Kidney (tissue), 14 donors: ENCODE measurements around the gene DNAJA3. TPM values are rescaled to one million over a fixed set of nuclear protein-coding genes. Genes with fewer than 3 reads are reported as not detected.

ENCODE experiments used
- DNase-seq, 5 donors: peaks; one replicate each; pipeline ENCODE4 v3.0.0-alpha.2; 2013 to 2020
- FAIRE-seq: peaks from 2 replicates; lab custom pipeline; 2012; peaks lifted over from hg19 to GRCh38; lab: Jason Lieb, UNC
- H3K27ac ChIP-seq, 2 donors: one replicate each; pipeline ENCODE4 v1.7.0; 2013; ENCODE audit warnings: low read depth in 2 of 2, low read length in 2 of 2, inconsistent platforms in 1 of 2
- H3K27me3 ChIP-seq: one replicate; pipeline ENCODE4 v1.7.1; 2013; ENCODE audit warnings: low read length, inconsistent platforms; ENCODE audit not compliant: control insufficient read depth, insufficient read depth
- H3K36me3 ChIP-seq, 3 donors: one replicate each; pipeline versions ENCODE4 v1.7.0 to v1.7.1; 2013; ENCODE audit warnings: low read length in 3 of 3, control low read depth in 1 of 3, inconsistent platforms in 1 of 3; ENCODE audit not compliant: insufficient read depth in 3 of 3, control insufficient read depth in 2 of 3
- H3K4me1 ChIP-seq, 3 donors: one replicate each; pipeline versions ENCODE4 v1.7.0 to v1.7.1; 2013; ENCODE audit warnings: low read length in 3 of 3, inconsistent platforms in 1 of 3, low read depth in 1 of 3; ENCODE audit not compliant: control insufficient read depth in 2 of 3, insufficient read depth in 2 of 3
- H3K4me3 ChIP-seq, 3 donors: one replicate each; pipeline versions ENCODE4 v1.7.0 to v1.8.1; 2013; ENCODE audit warnings: low read length in 3 of 3, control low read depth in 1 of 3, inconsistent platforms in 1 of 3
- H3K9ac ChIP-seq, 3 donors: one replicate each; pipeline versions ENCODE4 v1.7.0 to v1.7.1; 2013; ENCODE audit warnings: low read length in 3 of 3, control low read depth in 1 of 3, inconsistent platforms in 1 of 3
- H3K9me3 ChIP-seq, 3 donors: one replicate each; pipeline versions ENCODE4 v1.7.0 to v1.7.1; 2013; ENCODE audit warnings: low read length in 3 of 3, control low read depth in 1 of 3, inconsistent platforms in 1 of 3; ENCODE audit not compliant: control insufficient read depth in 2 of 3, insufficient read depth in 1 of 3
- intact Hi-C: fragments of 100-400 bp; cut with DNase I; formaldehyde crosslinking; loops from one replicate; pipeline ENCODE4 v1.11.1; 2022
- polyA plus RNA-seq: library from polyadenylated mRNA; stranded (reverse); fragments of 350-450 nt; fragmentation: Illumina TruSeq; extraction: RNeasy Lipid Tissue Mini Kit (QIAGEN cat#74804); gene quantifications from one replicate; pipeline ENCODE4 v1.2.3, GENCODE V29; 2014; ENCODE audit warnings: low read depth, low replicate concordance; ENCODE audit not compliant: insufficient read depth
- total RNA-seq: library from RNA; stranded (reverse); fragmentation: NEBNext Ultra II Directional; extraction: Animal tissue kit (Norgen Biotek cat#: 25700); gene quantifications from one replicate; pipeline ENCODE4 v1.2.1, GENCODE V29; 2021
- TF ChIP-seq, protein P1 (sequence below): IDR thresholded peaks from 3 replicates; pipeline ENCODE4 v1.5.1; 2012; ENCODE audit warnings: mild to moderate bottlenecking, moderate library complexity, borderline replicate concordance; ENCODE audit not compliant: insufficient read depth; ENCODE audit errors: extremely low read depth
- donor health status: control.
- donor health status: control.
- donor health status: control.
- donor health status: control.
- donor health status: control.
- donor health status: DM: yes; HTN: yes; CAD: no.
- donor health status: Normal renal cell carcinoma (clear cell type).

DNAJA3 gene
- total and polyA plus RNA-seq, 2 donors from 2014 or later, result 41.1 to 49.4 TPM

GRCh38 chr16:4404247-4404966, 21.3 kb upstream of the DNAJA3 start:
- FAIRE-seq, result no peak
- peaks cover 0 to 3% (median 0%) of the 10 kb centered on the region in 3 donors for H3K36me3 ChIP-seq

GRCh38 chr16:4404967-4405696, 20.5 kb upstream of the DNAJA3 start:
- TF ChIP-seq, protein P1, sequence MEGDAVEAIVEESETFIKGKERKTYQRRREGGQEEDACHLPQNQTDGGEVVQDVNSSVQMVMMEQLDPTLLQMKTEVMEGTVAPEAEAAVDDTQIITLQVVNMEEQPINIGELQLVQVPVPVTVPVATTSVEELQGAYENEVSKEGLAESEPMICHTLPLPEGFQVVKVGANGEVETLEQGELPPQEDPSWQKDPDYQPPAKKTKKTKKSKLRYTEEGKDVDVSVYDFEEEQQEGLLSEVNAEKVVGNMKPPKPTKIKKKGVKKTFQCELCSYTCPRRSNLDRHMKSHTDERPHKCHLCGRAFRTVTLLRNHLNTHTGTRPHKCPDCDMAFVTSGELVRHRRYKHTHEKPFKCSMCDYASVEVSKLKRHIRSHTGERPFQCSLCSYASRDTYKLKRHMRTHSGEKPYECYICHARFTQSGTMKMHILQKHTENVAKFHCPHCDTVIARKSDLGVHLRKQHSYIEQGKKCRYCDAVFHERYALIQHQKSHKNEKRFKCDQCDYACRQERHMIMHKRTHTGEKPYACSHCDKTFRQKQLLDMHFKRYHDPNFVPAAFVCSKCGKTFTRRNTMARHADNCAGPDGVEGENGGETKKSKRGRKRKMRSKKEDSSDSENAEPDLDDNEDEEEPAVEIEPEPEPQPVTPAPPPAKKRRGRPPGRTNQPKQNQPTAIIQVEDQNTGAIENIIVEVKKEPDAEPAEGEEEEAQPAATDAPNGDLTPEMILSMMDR, result no peak
- DNase-seq (peak in 2 of 5 donors; percentile 62 to 77), FAIRE-seq (no peak)
- no peak overlapping the region for H3K27ac ChIP-seq
- H3K4me3 ChIP-seq, result no peak overlapping the region
- peaks cover 0 to 4% (median 2%) of the 10 kb centered on the region in 3 donors for H3K4me1 ChIP-seq
- no peak overlapping the region for H3K9ac ChIP-seq
- H3K9me3 ChIP-seq, result no peaks in the 10 kb centered on the region
- peaks cover 0 to 3% (median 0%) of the 10 kb centered on the region in 3 donors for H3K36me3 ChIP-seq
- H3K27me3 ChIP-seq, result no peaks in the 10 kb centered on the region
- intact Hi-C loops, result loop anchor here (5.0 to 10.0 kb wide), 2 partner anchors 43 to 120 kb away; no protein-coding TSS in a partner anchor

More at GRCh38 chr16:4404247-4404966, 21.3 kb upstream of the DNAJA3 start:
- no peak overlapping the region for H3K4me3 ChIP-seq
- no peaks in the 10 kb centered on the region for H3K9me3 ChIP-seq
- H3K4me1 ChIP-seq, result peaks cover 0 to 4% (median 2%) of the 10 kb centered on the region in 3 donors
- intact Hi-C loops, result loop anchor here (5.0 to 10.0 kb wide), 2 partner anchors 42 to 120 kb away; no protein-coding TSS in a partner anchor
- H3K27ac ChIP-seq, result no peak overlapping the region
- TF ChIP-seq, protein P1, result peak; percentile 34
- no peak overlapping the region for H3K9ac ChIP-seq
- DNase-seq, result peak; percentile 53 to 78 (median 70)
- H3K27me3 ChIP-seq, result no peaks in the 10 kb centered on the region

- Histone ChIP-seq H3K9ac (no peak overlapping the region), H3K4me3 (no peak overlapping the region), H3K36me3 (peaks cover 0 to 3% (median 0%) of the 10 kb centered on the region in 3 donors), H3K27me3 (no peaks in the 10 kb centered on the region), H3K9me3 (no peaks in the 10 kb centered on the region), H3K27ac (no peak overlapping the region), H3K4me1 (peaks cover 0 to 5% (median 0%) of the 10 kb centered on the region in 3 donors)
- TF ChIP-seq, protein P1, result no peak
- FAIRE-seq, result no peak
- DNase-seq, result peak in 1 of 5 donors; percentile 69
- intact Hi-C loops, result loop anchor here (10.0 kb wide), 1 partner anchor 123 kb away; no protein-coding TSS in a partner anchor
These were observed 17.9 kb upstream of the DNAJA3 start for GRCh38 chr16:4407543-4408322.
